Measurements from ENCODE around the gene FAM171A1. TPM values are rescaled to one million over a fixed set of nuclear protein-coding genes. Genes with fewer than 3 reads are reported as not detected.

Gene FAM171A1
- total and polyA plus RNA-seq, 4 donors: 28.7 to 74.9 (median 56.4) TPM

DNA sequence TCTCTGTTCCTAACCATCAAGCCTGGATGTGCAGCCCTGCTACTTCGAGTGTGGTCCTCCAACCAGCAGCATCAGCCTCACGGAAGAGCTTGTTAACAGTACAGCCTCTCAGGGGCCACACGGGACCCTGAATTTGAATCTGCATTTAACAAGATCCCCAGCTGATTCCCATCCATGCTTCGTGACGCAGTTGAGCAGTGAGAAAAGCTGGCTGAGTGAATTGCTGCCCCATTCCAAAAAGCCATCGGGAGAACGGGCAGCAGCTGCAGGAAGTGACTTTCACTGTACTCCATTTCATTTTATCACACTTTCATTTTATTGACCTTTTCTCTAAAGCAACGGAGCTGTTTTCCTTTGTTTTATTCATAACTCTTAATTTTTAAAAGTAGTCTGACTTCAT is 22.5 kb downstream of the FAM171A1 start:
- DNase-seq (ENCODE audit: low read depth in 4 of 6, low spot score in 6 of 6): peak in 2 of 6 donors; percentile 33 to 74
- Histone ChIP-seq H3K27me3 (ENCODE audit: control insufficient read depth, insufficient read depth, low read length) (no peaks in the 10 kb centered on the region), H3K4me1 (ENCODE audit: control insufficient read depth, insufficient read depth, low read length) (peaks cover 31% of the 10 kb centered on the region), H3K4me3 (ENCODE audit: low read depth, low read length) (no peak overlapping the region), H3K9me3 (ENCODE audit: control insufficient read depth, insufficient read depth, low read length) (no peaks in the 10 kb centered on the region), H3K27ac (ENCODE audit: low read depth, low read length) (no peak overlapping the region), H3K36me3 (ENCODE audit: control insufficient read depth, insufficient read depth, low read length) (no peaks in the 10 kb centered on the region)
- WGBS (ENCODE audit: insufficient coverage): 36% methylated on average over 5 of the region's 8 CpGs

DNA sequence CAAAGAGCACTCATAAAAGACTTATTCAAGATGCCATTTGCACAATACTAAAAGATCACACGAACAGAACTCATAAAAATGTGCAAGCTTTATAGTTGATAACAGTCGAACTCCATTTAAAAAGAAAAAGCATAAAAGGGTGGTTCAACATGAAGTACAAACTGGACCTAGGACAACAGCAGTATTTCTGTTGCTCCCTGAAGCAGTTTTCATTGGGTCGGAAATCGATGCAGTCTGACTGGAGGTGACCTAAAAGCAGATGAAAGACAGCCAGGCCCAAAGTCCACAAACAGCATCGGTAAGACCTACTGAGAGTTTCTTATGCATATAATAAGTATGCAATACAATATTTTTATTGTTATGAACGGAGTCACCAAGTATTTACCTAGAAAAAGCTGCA is 23.9 kb downstream of the FAM171A1 start:
- 63% methylated on average over 3 of the region's 6 CpGs for WGBS (ENCODE audit: insufficient coverage)
- H3K4me1 ChIP-seq (ENCODE audit: control insufficient read depth, insufficient read depth, low read length): peaks cover 29% of the 10 kb centered on the region
- no peak for DNase-seq (ENCODE audit: low read depth in 4 of 6, low spot score in 6 of 6)
- no peaks in the 10 kb centered on the region for H3K9me3 ChIP-seq (ENCODE audit: control insufficient read depth, insufficient read depth, low read length)
- H3K36me3 ChIP-seq (ENCODE audit: control insufficient read depth, insufficient read depth, low read length): no peaks in the 10 kb centered on the region
- H3K27me3 ChIP-seq (ENCODE audit: control insufficient read depth, insufficient read depth, low read length): no peaks in the 10 kb centered on the region
- H3K4me3 ChIP-seq (ENCODE audit: low read depth, low read length): no peak overlapping the region
- peak overlapping the region; percentile 54 for H3K27ac ChIP-seq (ENCODE audit: low read depth, low read length)

DNA sequence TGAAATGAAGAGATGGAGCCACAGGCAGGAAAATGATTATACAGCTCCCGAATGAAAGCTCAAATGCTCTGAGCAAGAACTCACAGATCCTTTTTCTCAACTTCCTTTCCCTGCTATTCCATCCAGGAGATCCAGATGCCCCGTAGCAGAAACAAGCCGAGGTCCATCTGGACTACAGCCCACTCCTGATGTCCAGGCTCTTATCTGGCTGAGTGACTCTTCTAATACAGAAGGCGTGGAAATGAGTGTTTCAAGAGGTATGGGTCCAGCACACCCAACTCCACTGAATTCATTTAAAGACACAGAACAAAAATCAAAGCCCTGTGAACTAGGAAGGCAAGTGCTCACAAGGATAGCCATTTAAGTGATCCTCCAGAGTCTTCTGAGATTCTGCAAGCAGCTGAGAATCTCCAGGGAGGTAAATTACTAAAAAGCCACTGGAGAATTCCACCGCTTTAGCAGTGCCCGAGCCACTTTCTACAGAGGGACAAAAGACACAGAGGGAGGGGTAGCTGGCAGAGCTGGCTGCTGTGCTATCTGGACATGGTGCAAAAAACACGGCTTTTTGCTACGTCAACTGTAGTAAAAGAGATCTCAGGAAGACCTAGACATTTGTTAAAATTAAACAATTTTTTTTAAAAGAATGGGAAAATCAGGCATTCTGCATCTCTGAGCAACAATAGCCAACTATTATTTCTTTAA is 24.5 kb downstream of the FAM171A1 start:
- Histone ChIP-seq H3K9me3 (ENCODE audit: control insufficient read depth, insufficient read depth, low read length) (no peaks in the 10 kb centered on the region), H3K36me3 (ENCODE audit: control insufficient read depth, insufficient read depth, low read length) (no peaks in the 10 kb centered on the region), H3K4me3 (ENCODE audit: low read depth, low read length) (no peak overlapping the region), H3K27me3 (ENCODE audit: control insufficient read depth, insufficient read depth, low read length) (no peaks in the 10 kb centered on the region), H3K4me1 (ENCODE audit: control insufficient read depth, insufficient read depth, low read length) (peaks cover 29% of the 10 kb centered on the region), H3K27ac (ENCODE audit: low read depth, low read length) (peak overlapping the region; percentile 54)
- 24% methylated on average over 2 of the region's 8 CpGs for WGBS (ENCODE audit: insufficient coverage)
- DNase-seq (ENCODE audit: low read depth in 4 of 6, low spot score in 6 of 6): peak in 2 of 6 donors; percentile 27 to 36

DNA sequence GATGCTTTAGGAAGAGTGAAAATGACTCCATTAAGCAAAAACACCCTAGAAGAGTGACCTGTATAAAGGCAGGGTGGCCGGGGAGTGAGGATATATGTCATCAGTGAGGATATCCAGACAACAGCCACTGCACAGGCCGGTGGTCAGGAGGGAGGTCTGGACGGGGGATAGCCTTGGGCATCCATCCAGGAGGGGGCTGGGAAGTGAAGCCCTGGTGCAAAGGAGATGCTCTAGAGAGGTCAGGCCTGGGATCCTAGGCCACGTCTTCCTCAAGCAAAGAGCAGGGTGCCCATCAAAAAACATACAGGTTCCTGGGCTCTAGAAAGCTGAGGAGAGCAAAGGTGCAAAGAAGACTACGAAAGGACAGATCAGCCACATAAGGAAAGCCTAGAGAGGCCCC is 25.6 kb downstream of the FAM171A1 start:
- no peaks in the 10 kb centered on the region for H3K27me3 ChIP-seq (ENCODE audit: control insufficient read depth, insufficient read depth, low read length)
- H3K9me3 ChIP-seq (ENCODE audit: control insufficient read depth, insufficient read depth, low read length): no peaks in the 10 kb centered on the region
- peak overlapping the region; percentile 63 for H3K27ac ChIP-seq (ENCODE audit: low read depth, low read length)
- WGBS (ENCODE audit: insufficient coverage): 80% methylated on average over 4 of the region's 5 CpGs
- no peak overlapping the region for H3K4me3 ChIP-seq (ENCODE audit: low read depth, low read length)
- H3K4me1 ChIP-seq (ENCODE audit: control insufficient read depth, insufficient read depth, low read length): peaks cover 29% of the 10 kb centered on the region
- no peak for DNase-seq (ENCODE audit: low read depth in 4 of 6, low spot score in 6 of 6)
- no peaks in the 10 kb centered on the region for H3K36me3 ChIP-seq (ENCODE audit: control insufficient read depth, insufficient read depth, low read length)

DNA sequence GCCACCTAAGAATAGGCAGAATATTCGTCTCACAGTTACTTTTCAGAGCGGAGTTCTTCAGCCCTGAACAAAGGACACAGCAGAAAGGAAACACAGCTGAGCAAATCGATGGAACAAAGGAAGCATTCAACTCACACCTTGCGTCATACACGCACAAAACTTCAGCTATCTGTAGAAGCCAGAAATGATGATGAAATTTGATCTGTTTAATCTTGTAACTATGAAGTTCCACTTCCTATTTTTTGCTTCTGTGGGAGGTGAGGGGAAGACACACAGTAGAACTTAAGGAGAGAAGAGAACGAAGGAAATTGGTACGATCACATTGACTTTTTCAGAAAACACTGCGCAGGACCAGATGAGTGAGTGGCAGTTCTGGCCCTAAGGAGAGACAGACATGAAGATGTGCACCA is 26.2 kb downstream of the FAM171A1 start:
- no peaks in the 10 kb centered on the region for H3K9me3 ChIP-seq (ENCODE audit: control insufficient read depth, insufficient read depth, low read length)
- H3K4me1 ChIP-seq (ENCODE audit: control insufficient read depth, insufficient read depth, low read length): peaks cover 29% of the 10 kb centered on the region
- H3K36me3 ChIP-seq (ENCODE audit: control insufficient read depth, insufficient read depth, low read length): no peaks in the 10 kb centered on the region
- peak overlapping the region; percentile 63 for H3K27ac ChIP-seq (ENCODE audit: low read depth, low read length)
- no peaks in the 10 kb centered on the region for H3K27me3 ChIP-seq (ENCODE audit: control insufficient read depth, insufficient read depth, low read length)
- no peak overlapping the region for H3K4me3 ChIP-seq (ENCODE audit: low read depth, low read length)
- WGBS (ENCODE audit: insufficient coverage): 63% methylated on average over 5 of the region's 8 CpGs
- DNase-seq (ENCODE audit: low read depth in 4 of 6, low spot score in 6 of 6): peak in 1 of 6 donors; percentile 53

DNA sequence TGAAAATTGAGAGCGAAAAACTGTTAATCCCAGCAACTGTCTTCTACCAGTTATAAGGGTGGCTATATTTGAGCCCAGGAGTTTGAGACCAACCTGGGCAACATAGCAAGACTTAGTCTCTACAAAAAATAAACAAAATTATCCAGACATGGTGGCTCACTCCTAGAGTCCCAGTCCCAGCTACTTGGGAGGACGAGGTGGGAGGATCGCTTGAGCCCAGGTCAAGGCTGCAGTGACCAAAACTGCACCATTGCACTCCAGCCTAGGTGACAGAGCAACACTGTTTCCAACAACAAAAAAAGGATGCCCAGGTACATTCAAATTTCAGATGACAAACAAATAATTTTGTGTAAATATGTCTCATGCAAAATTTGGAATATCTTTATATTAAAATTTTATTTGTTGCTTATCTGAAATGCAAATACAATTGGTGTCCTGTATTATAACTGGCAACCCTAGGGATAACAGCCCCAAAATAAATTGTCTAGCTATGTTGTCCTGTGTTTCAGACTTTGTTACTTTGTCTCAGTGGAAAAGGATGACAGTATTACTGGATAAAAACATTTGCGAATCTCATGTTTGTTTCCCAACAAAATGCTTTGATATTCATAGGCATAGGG is 26.7 kb downstream of the FAM171A1 start:
- Histone ChIP-seq H3K27ac (ENCODE audit: low read depth, low read length) (peak overlapping the region; percentile 11), H3K4me3 (ENCODE audit: low read depth, low read length) (no peak overlapping the region), H3K4me1 (ENCODE audit: control insufficient read depth, insufficient read depth, low read length) (peaks cover 29% of the 10 kb centered on the region), H3K27me3 (ENCODE audit: control insufficient read depth, insufficient read depth, low read length) (no peaks in the 10 kb centered on the region), H3K36me3 (ENCODE audit: control insufficient read depth, insufficient read depth, low read length) (no peaks in the 10 kb centered on the region), H3K9me3 (ENCODE audit: control insufficient read depth, insufficient read depth, low read length) (no peaks in the 10 kb centered on the region)
- WGBS (ENCODE audit: insufficient coverage): 80% methylated on average over 2 of the region's 4 CpGs
- no peak for DNase-seq (ENCODE audit: low read depth in 4 of 6, low spot score in 6 of 6)

DNA sequence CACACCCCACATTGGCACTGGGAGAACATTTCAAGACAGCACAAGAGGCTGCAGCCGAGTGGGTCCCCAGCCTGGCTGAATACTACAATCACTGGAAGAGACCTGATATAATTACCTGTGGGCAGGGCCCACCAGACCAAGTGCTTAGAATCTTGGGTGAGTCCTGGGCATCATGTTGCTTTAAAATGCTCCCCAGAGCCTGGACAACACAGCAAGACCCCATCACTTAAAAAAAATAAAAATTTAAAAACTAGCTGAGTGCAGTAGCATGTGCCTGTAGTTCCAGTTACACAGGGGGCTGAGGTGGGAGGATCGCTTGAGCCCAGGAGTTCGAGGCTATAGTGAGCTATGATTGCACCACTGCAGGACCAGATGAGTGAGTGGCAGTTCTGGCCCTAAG is 28.1 kb downstream of the FAM171A1 start:
- H3K9me3 ChIP-seq (ENCODE audit: control insufficient read depth, insufficient read depth, low read length): no peaks in the 10 kb centered on the region
- DNase-seq (ENCODE audit: low read depth in 4 of 6, low spot score in 6 of 6): no peak
- no peak overlapping the region for H3K27ac ChIP-seq (ENCODE audit: low read depth, low read length)
- WGBS (ENCODE audit: insufficient coverage): 95% methylated on average over 3 of the region's 3 CpGs
- no peaks in the 10 kb centered on the region for H3K36me3 ChIP-seq (ENCODE audit: control insufficient read depth, insufficient read depth, low read length)
- no peak overlapping the region for H3K4me3 ChIP-seq (ENCODE audit: low read depth, low read length)
- peaks cover 22% of the 10 kb centered on the region for H3K4me1 ChIP-seq (ENCODE audit: control insufficient read depth, insufficient read depth, low read length)
- no peaks in the 10 kb centered on the region for H3K27me3 ChIP-seq (ENCODE audit: control insufficient read depth, insufficient read depth, low read length)

DNA sequence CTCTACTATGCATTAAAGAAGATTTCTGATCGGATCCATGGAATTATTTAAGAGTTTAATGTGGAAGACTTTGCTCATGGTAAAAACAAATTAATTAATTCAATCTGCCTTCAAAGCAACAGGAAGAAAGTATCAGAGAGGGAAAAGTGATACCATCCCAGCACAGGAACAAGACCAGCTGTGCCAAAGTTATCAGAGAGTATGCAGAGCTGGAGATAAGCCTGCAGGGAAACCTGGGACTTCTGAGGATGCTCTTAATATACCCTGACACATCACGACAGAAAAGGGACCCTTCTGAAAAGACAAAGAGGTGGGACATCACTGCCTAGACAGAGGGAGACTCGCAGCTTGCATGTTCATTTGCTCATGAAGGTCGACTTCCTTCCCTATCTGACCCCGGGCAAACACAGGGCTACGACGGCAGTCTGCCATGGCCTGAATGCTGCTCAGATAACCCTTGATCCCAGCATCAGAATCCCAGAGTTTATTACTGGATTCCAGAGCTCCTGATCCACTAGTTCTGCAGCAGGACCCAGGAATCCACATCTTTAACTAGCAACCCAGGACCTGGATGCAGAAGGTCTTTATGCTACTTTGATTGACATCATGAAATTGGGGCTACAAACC is 29.5 kb downstream of the FAM171A1 start:
- Histone ChIP-seq H3K36me3 (ENCODE audit: control insufficient read depth, insufficient read depth, low read length) (no peaks in the 10 kb centered on the region), H3K4me3 (ENCODE audit: low read depth, low read length) (no peak overlapping the region), H3K27me3 (ENCODE audit: control insufficient read depth, insufficient read depth, low read length) (no peaks in the 10 kb centered on the region), H3K9me3 (ENCODE audit: control insufficient read depth, insufficient read depth, low read length) (no peaks in the 10 kb centered on the region), H3K4me1 (ENCODE audit: control insufficient read depth, insufficient read depth, low read length) (peaks cover 16% of the 10 kb centered on the region), H3K27ac (ENCODE audit: low read depth, low read length) (no peak overlapping the region)
- WGBS (ENCODE audit: insufficient coverage): 83% methylated on average over 6 of the region's 7 CpGs
- DNase-seq (ENCODE audit: low read depth in 4 of 6, low spot score in 6 of 6): no peak

DNA sequence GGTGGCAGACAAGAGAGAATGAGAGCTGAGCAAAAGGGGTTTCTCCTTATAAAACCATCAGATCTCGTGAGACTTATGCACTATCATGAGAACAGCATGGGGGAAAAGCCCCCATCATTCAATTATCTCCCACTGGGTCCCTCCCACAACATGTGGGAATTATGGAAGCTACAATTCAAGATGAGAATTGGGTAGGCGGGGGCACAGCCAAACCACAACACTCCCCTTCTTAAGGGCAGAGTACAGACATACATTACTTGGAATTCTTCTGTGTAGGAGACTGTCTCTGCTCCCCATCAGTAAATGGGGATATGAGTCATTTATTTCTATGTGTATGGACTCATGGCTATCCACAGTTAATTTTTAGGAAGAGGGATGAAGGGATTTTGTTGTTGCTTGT is 31.2 kb downstream of the FAM171A1 start:
- DNase-seq (ENCODE audit: low read depth in 4 of 6, low spot score in 6 of 6): no peak
- no CpG with 5 or more reads among the region's 2 CpGs for WGBS (ENCODE audit: insufficient coverage)

More for the DNA sequence above, 31.2 kb downstream of the FAM171A1 start:
- no peaks in the 10 kb centered on the region for H3K27me3 ChIP-seq (ENCODE audit: control insufficient read depth, insufficient read depth, low read length)
- H3K9me3 ChIP-seq (ENCODE audit: control insufficient read depth, insufficient read depth, low read length): no peaks in the 10 kb centered on the region
- H3K36me3 ChIP-seq (ENCODE audit: control insufficient read depth, insufficient read depth, low read length): no peaks in the 10 kb centered on the region
- H3K4me1 ChIP-seq (ENCODE audit: control insufficient read depth, insufficient read depth, low read length): no peaks in the 10 kb centered on the region
- no peak overlapping the region for H3K4me3 ChIP-seq (ENCODE audit: low read depth, low read length)
- no peak overlapping the region for H3K27ac ChIP-seq (ENCODE audit: low read depth, low read length)

Measured in spinal cord (tissue), 10 donors.